GM12878 (cell line): ENCODE data around the gene TRAIP. TPM values are rescaled to one million over a fixed set of nuclear protein-coding genes. Genes with fewer than 3 reads are reported as not detected.

Experiments
- ATAC-seq: fragments of 200-7000 bp; cut with Tn5 transposase; 3 replicates; pipeline ENCODE4 v1.9.1; 2020; ENCODE audit warnings: mild to moderate bottlenecking, moderate library complexity
- BruUV-seq: library from RNA; stranded (reverse); fragments of 400-500 nt; replicated peaks from 2 replicates; lab custom pipeline; 2021; lab: Mats Ljungman, UMichigan
- CTCF ChIA-PET: fragments of 300-600 bp; sonication (Branson Sonifier 250); formaldehyde crosslinking; extraction: SDS; loops from one replicate; lab custom pipeline; 2021; ENCODE audit warnings: inconsistent platforms; lab: Yijun Ruan, JAX
- POLR2A ChIA-PET: fragments of 350-600 bp; formaldehyde crosslinking; extraction: SDS; loops from one replicate; lab custom pipeline; 2021; ENCODE audit warnings: inconsistent platforms; lab: Charles Lee
- RAD21 ChIA-PET: fragments of 300-600 bp; sonication (Branson Sonifier 250); formaldehyde crosslinking; loops from one replicate; lab custom pipeline; 2023; ENCODE audit warnings: antibody characterized with exemption; ENCODE audit not compliant: unreplicated experiment; lab: Charles Lee
- SMC1A ChIA-PET: fragments of 300-600 bp; sonication (Branson Sonifier 250); formaldehyde crosslinking; loops from one replicate; lab custom pipeline; 2023; ENCODE audit not compliant: unreplicated experiment, uncharacterized antibody; lab: Charles Lee
- DNase-seq: peaks from one replicate; pipeline ENCODE4 v3.0.0-alpha.2; 2011; ENCODE audit warnings: low read depth, low spot score
- FAIRE-seq: peaks from 3 replicates; lab custom pipeline; 2011; peaks lifted over from hg19 to GRCh38; lab: Jason Lieb, UNC
- H2AFZ ChIP-seq: 2 replicates; pipeline ENCODE4 v1.6.0; 2011; ENCODE audit warnings: low read depth, low read length, control low read depth; ENCODE audit not compliant: control insufficient read depth
- H3K27ac ChIP-seq: 2 replicates; pipeline ENCODE4 v1.5.1; 2011; ENCODE audit warnings: control low read depth; ENCODE audit not compliant: control insufficient read depth, insufficient read depth
- H3K27me3 ChIP-seq, 2 experiments: replicated peaks in 1 of 2; 2 replicates each; pipeline versions ENCODE4 v1.6.0 to v1.6.1; 2011; ENCODE audit warnings: low read length in 1 of 2; ENCODE audit not compliant: control insufficient read depth in 2 of 2, insufficient read depth in 2 of 2
- H3K36me3 ChIP-seq, 2 experiments: 2 replicates each; pipeline ENCODE4 v1.5.1; 2011; ENCODE audit warnings: low read length in 1 of 2; ENCODE audit not compliant: control insufficient read depth in 2 of 2, insufficient read depth in 2 of 2
- H3K4me1 ChIP-seq: 2 replicates; pipeline ENCODE4 v1.6.1; 2011; ENCODE audit warnings: mild to moderate bottlenecking, low read length, moderate library complexity, mixed read lengths; ENCODE audit not compliant: control insufficient read depth, insufficient read depth
- H3K4me2 ChIP-seq: 2 replicates; pipeline ENCODE4 v1.6.0; 2011; ENCODE audit warnings: control low read depth; ENCODE audit not compliant: control insufficient read depth, insufficient read depth
- H3K4me3 ChIP-seq: fragments of 200-600 bp; sonication (generic); 2 replicates; pipeline ENCODE4 v1.5.1; 2016
- H3K79me2 ChIP-seq: 2 replicates; pipeline ENCODE4 v1.6.0; 2011; ENCODE audit warnings: low read length; ENCODE audit not compliant: control insufficient read depth, insufficient read depth
- H3K9ac ChIP-seq: 2 replicates; pipeline ENCODE4 v1.8.0; 2011; ENCODE audit warnings: low read length, control low read depth, mixed read lengths; ENCODE audit not compliant: control insufficient read depth, insufficient read depth
- H3K9me3 ChIP-seq: replicated peaks from 3 replicates; pipeline ENCODE4 v1.5.1; 2011; ENCODE audit warnings: mild to moderate bottlenecking, low read length; ENCODE audit not compliant: control insufficient read depth, insufficient read depth
- H4K20me1 ChIP-seq: 2 replicates; pipeline ENCODE4 v1.6.0; 2011; ENCODE audit not compliant: control insufficient read depth, insufficient read depth
- BHLHE40 ChIP-seq, 2 experiments: fragments of 450-650 bp in 1 of 2; IDR thresholded peaks; 2 replicates each; pipeline ENCODE4 v1.6.1; 2011 to 2017; ENCODE audit warnings: low read depth in 2 of 2, borderline replicate concordance in 1 of 2, improper control_type of control experiment in 1 of 2, low read length in 1 of 2, mild to moderate bottlenecking in 1 of 2
- WGBS: methylation state at CpG from one replicate; pipeline ENCODE4 v1.1.6; 2016; ENCODE audit warnings: low lambda C conversion rate; ENCODE audit not compliant: insufficient replicate concordance, insufficient coverage; ENCODE audit errors: missing lambda C conversion rate; 5-methylcytosine and 5-hydroxymethylcytosine counted together
- in situ Hi-C: fragments of 300-500 bp; cut with MboI; formaldehyde crosslinking; loops from 9 replicates; pipeline ENCODE4 v1.14.3; 2018; ENCODE audit warnings: mixed read lengths
- intact Hi-C: fragments of 100-400 bp; cut with micrococcal nuclease; formaldehyde crosslinking; loops from one replicate; pipeline ENCODE4 v1.14.2; 2022; ENCODE audit not compliant: unreplicated experiment
- polyA plus RNA-seq, 11 experiments: library from polyadenylated mRNA; depleted of rRNA in 4 of 11; unstranded in 6 of 11; stranded (reverse) in 5 of 11; fragments of >200 nt; fragmentation: Nextera tagmentation in 4 of 11; fragmentation: Illumina TruSeq in 1 of 11; extraction: Ambion mirVana in 4 of 11; extraction: Trizol in 1 of 11; gene quantifications; 1 replicate in 1 of 11; 2 replicates in 10 of 11; pipeline versions ENCODE4 v1.2.1 to v1.2.3, GENCODE V29; 2011 to 2016; ENCODE audit warnings: inconsistent platforms in 2 of 11, missing spikeins in 2 of 11, low read depth in 1 of 11
- total RNA-seq, 4 experiments: library from RNA; depleted of rRNA in 3 of 4; stranded (reverse); fragments of >200 nt in 3 of 4; fragmentation: Illumina TruSeq in 1 of 4; extraction: Trizol in 1 of 4; gene quantifications; 2 replicates each; pipeline versions ENCODE4 v1.2.1 to v1.2.3, GENCODE V29; 2013 to 2021
- TF ChIP-seq, protein P1 (sequence below): fragments of 450-650 bp; IDR thresholded peaks from 2 replicates; pipeline ENCODE4 v1.6.1; 2017; ENCODE audit warnings: low read depth, mild to moderate bottlenecking, moderate library complexity

The TRAIP gene
- total and polyA plus RNA-seq, 10 of the 15 experiments (the other 5 are each of a cell fraction or from before 2014, with no cell fraction given): 15.9 to 37.0 (median 23.1) TPM

DNA sequence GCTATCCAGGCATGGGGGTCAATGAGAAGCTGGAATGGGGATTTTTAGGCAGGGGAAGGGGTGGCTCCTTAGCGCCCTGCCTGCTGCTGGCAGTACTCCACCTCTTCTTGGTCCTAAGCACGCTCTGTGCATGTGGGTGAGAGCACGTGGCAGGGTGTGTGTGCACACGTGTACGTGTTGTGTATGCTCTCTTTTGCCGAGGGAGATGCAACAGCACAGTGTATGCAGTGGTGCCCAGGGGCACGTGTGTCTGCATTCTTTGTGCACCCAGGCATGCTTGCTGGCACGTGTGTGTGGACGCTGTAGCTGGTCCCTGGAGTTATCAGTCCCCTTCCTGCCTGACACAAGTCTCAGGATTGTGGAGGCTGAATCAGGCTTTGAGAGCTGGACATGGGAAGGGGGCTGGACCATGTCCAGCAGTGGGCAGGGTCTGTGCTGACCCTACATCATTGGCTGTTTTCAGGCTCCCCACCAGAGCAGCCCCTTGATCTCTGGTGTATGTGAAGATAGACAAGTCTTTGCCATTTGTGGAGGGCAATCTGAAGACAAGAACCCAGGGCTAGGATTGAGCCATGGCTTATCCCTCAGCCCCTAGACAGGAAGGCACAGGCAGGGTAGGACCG, 15.3 kb upstream of the TRAIP start:
- ATAC-seq (no peak), FAIRE-seq (no peak), DNase-seq (no peak)
- Histone ChIP-seq H3K4me2 (no peak overlapping the region), H3K79me2 (no peaks in the 10 kb centered on the region), H3K4me1 (no peaks in the 10 kb centered on the region), H3K9me3 (no peaks in the 10 kb centered on the region), H4K20me1 (no peaks in the 10 kb centered on the region), H3K36me3 (no peaks in the 10 kb centered on the region), H3K9ac (no peak overlapping the region), H3K27me3 (peaks cover 2 to 11% of the 10 kb centered on the region in 2 experiments; a peak in 3 of 4 replicates), H3K4me3 (no peak overlapping the region), H2AFZ (no peak overlapping the region), H3K27ac (no peak overlapping the region)
- peak in 1 of 2 experiments; percentile 32; a peak in 2 of 4 replicates for TF ChIP-seq BHLHE40 (IDR thresholded peaks at IDR 0.05; ENCODE audit: borderline replicate concordance in 1 of 2, low read depth in 2 of 2, low read length in 1 of 2)
- TF ChIP-seq, protein P1, sequence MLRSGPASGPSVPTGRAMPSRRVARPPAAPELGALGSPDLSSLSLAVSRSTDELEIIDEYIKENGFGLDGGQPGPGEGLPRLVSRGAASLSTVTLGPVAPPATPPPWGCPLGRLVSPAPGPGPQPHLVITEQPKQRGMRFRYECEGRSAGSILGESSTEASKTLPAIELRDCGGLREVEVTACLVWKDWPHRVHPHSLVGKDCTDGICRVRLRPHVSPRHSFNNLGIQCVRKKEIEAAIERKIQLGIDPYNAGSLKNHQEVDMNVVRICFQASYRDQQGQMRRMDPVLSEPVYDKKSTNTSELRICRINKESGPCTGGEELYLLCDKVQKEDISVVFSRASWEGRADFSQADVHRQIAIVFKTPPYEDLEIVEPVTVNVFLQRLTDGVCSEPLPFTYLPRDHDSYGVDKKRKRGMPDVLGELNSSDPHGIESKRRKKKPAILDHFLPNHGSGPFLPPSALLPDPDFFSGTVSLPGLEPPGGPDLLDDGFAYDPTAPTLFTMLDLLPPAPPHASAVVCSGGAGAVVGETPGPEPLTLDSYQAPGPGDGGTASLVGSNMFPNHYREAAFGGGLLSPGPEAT: no peak
- CTCF ChIA-PET: interaction anchor here (1.0 to 1.9 kb wide), 2 partner anchors 13 to 32 kb away, joined by 3 to 7 read pairs; no protein-coding TSS in a partner anchor
- RAD21 ChIA-PET: interaction anchor here (0.6 kb wide), 1 partner anchor 227 kb away, joined by 3 read pairs; no protein-coding TSS in a partner anchor
- SMC1A ChIA-PET: interaction anchor here (0.6 to 1.5 kb wide), 2 partner anchors 15 to 467 kb away, joined by 3 to 5 read pairs; partner anchors contain the start of gene TRAIP
- in situ Hi-C loops: no loop called here
- intact Hi-C loops: no loop called here
- BruUV-seq: no TSS peak
- POLR2A ChIA-PET: no interaction called here
- WGBS: 14% methylated on average over 10 of the region's 10 CpGs
